HepG2 (cell line): ENCODE measurements around the gene TADA2B. TPM values are rescaled to one million over a fixed set of nuclear protein-coding genes. Genes with fewer than 3 reads are reported as not detected.

Experiments
- ATAC-seq: fragments of 200-7000 bp; cut with Tn5 transposase; 3 replicates; pipeline ENCODE4 v1.9.1; 2020; ENCODE audit warnings: mild to moderate bottlenecking, moderate library complexity
- BruUV-seq: library from RNA; stranded (reverse); fragments of 400-500 nt; replicated peaks from 2 replicates; lab custom pipeline; 2021; lab: Mats Ljungman, UMichigan
- CTCF ChIA-PET: fragments of 300-600 bp; formaldehyde crosslinking; extraction: SDS; loops from one replicate; lab custom pipeline; 2021; ENCODE audit warnings: low total read pairs, inconsistent platforms, low intra/inter-chr PET ratio; lab: Yijun Ruan, JAX
- POLR2A ChIA-PET: fragments of 350-600 bp; sonication (Branson Sonifier 250); formaldehyde crosslinking; loops from one replicate; lab custom pipeline; 2020; ENCODE audit warnings: antibody characterized with exemption, inconsistent platforms; lab: Yijun Ruan, JAX
- DNase-seq: peaks from one replicate; pipeline ENCODE4 v3.0.0-alpha.2; 2015; ENCODE audit warnings: low spot score
- FAIRE-seq: peaks from 3 replicates; lab custom pipeline; 2011; peaks lifted over from hg19 to GRCh38; lab: Jason Lieb, UNC
- H2AFZ ChIP-seq: one replicate; pipeline ENCODE4 v1.6.1; 2011; ENCODE audit warnings: low read length, inconsistent platforms
- H3K27ac ChIP-seq: fragments of 300-600 bp; 3 replicates; pipeline ENCODE4 v1.8.0; 2011; ENCODE audit warnings: mixed run types, mild to moderate bottlenecking, mixed read lengths, low read length, inconsistent platforms; ENCODE audit not compliant: insufficient read depth; ENCODE audit errors: extremely low read length
- H3K27me3 ChIP-seq, 2 experiments: fragments of 200-600 bp in 1 of 2; 2 replicates in 1 of 2; 3 replicates in 1 of 2; pipeline versions ENCODE4 v1.6.0 to v1.8.0; 2011; ENCODE audit warnings: low read length in 2 of 2, mild to moderate bottlenecking in 2 of 2, moderate library complexity in 2 of 2, inconsistent platforms in 1 of 2; ENCODE audit not compliant: insufficient read depth in 2 of 2, control insufficient read depth in 1 of 2
- H3K36me3 ChIP-seq, 2 experiments: fragments of 200-600 bp in 1 of 2; replicated peaks in 1 of 2; 2 replicates in 1 of 2; 3 replicates in 1 of 2; pipeline versions ENCODE4 v1.5.1 to v1.8.0; 2011; ENCODE audit warnings: low read length in 2 of 2, inconsistent platforms in 1 of 2; ENCODE audit not compliant: insufficient read depth in 2 of 2, control insufficient read depth in 1 of 2
- H3K4me1 ChIP-seq: 2 replicates; pipeline ENCODE4 v1.5.1; 2012; ENCODE audit warnings: low read length, inconsistent platforms; ENCODE audit not compliant: insufficient read depth
- H3K4me2 ChIP-seq: 2 replicates; pipeline ENCODE4 v1.6.0; 2011; ENCODE audit warnings: low read depth, low read length, inconsistent platforms
- H3K4me3 ChIP-seq, 3 experiments: fragments of 200-600 bp in 1 of 3; sonication (generic), shearing (Covaris generic) in 1 of 3; replicated peaks in 1 of 3; 2 replicates each; pipeline ENCODE4 v1.5.1; 2011 to 2016; ENCODE audit warnings: low read length in 3 of 3, inconsistent platforms in 2 of 3, low read depth in 2 of 3, mild to moderate bottlenecking in 2 of 3, control low read depth in 1 of 3, mixed read lengths in 1 of 3; ENCODE audit not compliant: insufficient read depth in 1 of 3
- H3K79me2 ChIP-seq: one replicate; pipeline ENCODE4 v1.6.1; 2011; ENCODE audit warnings: low read length, inconsistent platforms; ENCODE audit not compliant: insufficient read depth
- H3K9ac ChIP-seq: 2 replicates; pipeline ENCODE4 v1.6.0; 2011; ENCODE audit warnings: mild to moderate bottlenecking, low read depth, low read length, inconsistent platforms; ENCODE audit not compliant: insufficient read depth
- H3K9me3 ChIP-seq: 2 replicates; pipeline ENCODE4 v1.5.1; 2012; ENCODE audit warnings: mild to moderate bottlenecking, low read length
- H4K20me1 ChIP-seq: 2 replicates; pipeline ENCODE4 v1.6.0; 2011; ENCODE audit warnings: inconsistent platforms, mild to moderate bottlenecking, low read length, moderate library complexity; ENCODE audit not compliant: insufficient read depth
- BRCA1 ChIP-seq: sonication (generic); formaldehyde crosslinking; IDR thresholded peaks from 2 replicates; pipeline ENCODE4 v1.4.0; 2020; ENCODE audit warnings: missing genetic modification reagents
- CREB1 ChIP-seq, 2 experiments: fragments of 450-650 bp in 1 of 2; IDR thresholded peaks; 2 replicates each; pipeline ENCODE4 v1.6.1; 2016 to 2017; ENCODE audit warnings: control low read depth in 1 of 2, mild to moderate bottlenecking in 1 of 2, missing compliant biosample characterization in 1 of 2, missing genetic modification characterization in 1 of 2
- GTF3A ChIP-seq: sonication (generic); formaldehyde crosslinking; conservative IDR thresholded peaks from 2 replicates; pipeline ENCODE4 v1.4.0; 2020; ENCODE audit warnings: mild to moderate bottlenecking, missing genetic modification reagents
- KDM5A ChIP-seq: fragments of 200-600 bp; sonication (generic); IDR thresholded peaks from 2 replicates; pipeline ENCODE4 v1.7.0; 2018; ENCODE audit warnings: antibody characterized with exemption, mild to moderate bottlenecking, low read length, borderline replicate concordance
- LBX2 ChIP-seq: sonication (generic); formaldehyde crosslinking; IDR thresholded peaks from 2 replicates; pipeline ENCODE4 v1.5.0; 2020; ENCODE audit warnings: missing genetic modification reagents, mild to moderate bottlenecking, borderline replicate concordance
- MAFK ChIP-seq, 2 experiments: IDR thresholded peaks in 1 of 2; conservative IDR thresholded peaks in 1 of 2; 2 replicates each; pipeline ENCODE4 v1.6.1; 2011; ENCODE audit warnings: improper control_type of control experiment in 2 of 2, low read length in 2 of 2
- TEAD3 ChIP-seq: optimal IDR thresholded peaks from 2 replicates; pipeline ENCODE3; 2016; ENCODE audit warnings: borderline replicate concordance
- WIZ ChIP-seq: sonication (generic); formaldehyde crosslinking; IDR thresholded peaks from 2 replicates; pipeline ENCODE4 v1.5.1; 2020; ENCODE audit warnings: mild to moderate bottlenecking, missing genetic modification reagents
- ZBTB33 ChIP-seq: sonication (generic); formaldehyde crosslinking; IDR thresholded peaks from 2 replicates; pipeline ENCODE4 v1.4.0; 2020; ENCODE audit warnings: missing genetic modification reagents
- ZGPAT ChIP-seq: IDR thresholded peaks from 2 replicates; pipeline ENCODE4 v1.6.1; 2016; ENCODE audit warnings: mild to moderate bottlenecking
- ZNF263 ChIP-seq: sonication (generic); formaldehyde crosslinking; IDR thresholded peaks from 2 replicates; pipeline ENCODE4 v1.4.0; 2020; ENCODE audit warnings: missing genetic modification reagents
- ZNF333 ChIP-seq: sonication (generic); formaldehyde crosslinking; IDR thresholded peaks from 2 replicates; pipeline ENCODE4 v1.4.0; 2020; ENCODE audit warnings: mild to moderate bottlenecking, missing genetic modification reagents, borderline replicate concordance
- ZSCAN22 ChIP-seq: sonication (generic); formaldehyde crosslinking; IDR thresholded peaks from 2 replicates; pipeline ENCODE4 v1.4.0; 2020; ENCODE audit warnings: mild to moderate bottlenecking, missing genetic modification reagents
- WGBS: methylation state at CpG from one replicate; pipeline ENCODE4 v1.1.6; 2017; ENCODE audit warnings: low lambda C conversion rate; 5-methylcytosine and 5-hydroxymethylcytosine counted together
- in situ Hi-C: cut with HindIII; loops from 2 replicates; pipeline ENCODE4 v1.10.0; 2017; ENCODE audit warnings: low pct_unique_long_range_greater_than_20kb; ENCODE audit not compliant: extremely low pct_ligation_motif_present
- intact Hi-C: fragments of 100-400 bp; cut with micrococcal nuclease; formaldehyde crosslinking; loops from one replicate; pipeline ENCODE4 v1.10.0; 2022; ENCODE audit not compliant: unreplicated experiment
- polyA plus RNA-seq, 8 experiments: library from polyadenylated mRNA; depleted of rRNA in 3 of 8; stranded (reverse) in 7 of 8; unstranded in 1 of 8; fragments of >200 nt; fragmentation: Illumina TruSeq in 4 of 8; extraction: Trizol in 4 of 8; gene quantifications; 2 replicates each; pipeline versions ENCODE4 v1.2.1 to v1.2.3, GENCODE V29; 2011 to 2016; ENCODE audit warnings: low read depth in 4 of 8, missing spikeins in 1 of 8, mixed read lengths in 1 of 8; ENCODE audit not compliant: insufficient read depth in 1 of 8
- total RNA-seq, 5 experiments: library from RNA; depleted of rRNA; stranded (reverse); fragments of >200 nt; fragmentation: Illumina TruSeq; extraction: Trizol; gene quantifications; 2 replicates each; pipeline ENCODE4 v1.2.3, GENCODE V29; 2016; ENCODE audit warnings: low read depth in 1 of 5
- TF ChIP-seq, protein P1 (sequence below): sonication (generic); formaldehyde crosslinking; IDR thresholded peaks from 2 replicates; pipeline ENCODE4 v1.4.0; 2020; ENCODE audit warnings: mild to moderate bottlenecking, missing genetic modification reagents, borderline replicate concordance

The TADA2B gene
- total and polyA plus RNA-seq, 2 of the 13 experiments (the other 11 are each of a cell fraction or from before 2014, with no cell fraction given) = 4.6 to 8.9 TPM

DNA sequence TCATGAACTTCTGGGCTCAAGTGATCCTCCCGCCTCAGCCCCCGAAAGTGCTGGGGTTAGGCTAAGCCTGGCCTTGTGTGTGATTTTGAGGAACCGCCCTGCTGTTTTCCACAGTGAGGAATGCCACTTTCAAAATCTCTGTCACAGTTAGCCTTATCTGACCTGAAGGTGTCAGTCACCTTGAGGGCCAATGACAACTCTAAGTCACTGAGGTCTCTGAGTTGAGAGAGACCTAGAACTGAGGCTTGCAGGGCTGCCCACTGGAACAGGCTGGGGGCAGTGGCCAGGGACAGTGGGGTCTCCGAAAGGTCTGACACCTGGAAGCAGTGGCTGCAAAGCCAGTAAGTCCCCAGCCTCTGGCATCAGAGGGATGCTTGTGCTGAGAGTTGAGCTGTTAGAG is 6.1 kb downstream of the TADA2B start:
- peaks cover 12% of the 10 kb centered on the region in 2 experiments; a peak in 4 of 5 replicates for H3K36me3 ChIP-seq
- 0 out of 2 replicates have a peak, but pooled peaks cover 16% of the 10 kb centered on the region for H4K20me1 ChIP-seq
- in situ Hi-C loops (no loop called here), intact Hi-C loops (loop anchor here (10.0 kb wide), 1 partner anchor 144 kb away; the partner anchor contains the start of gene TBC1D14)
- POLR2A ChIA-PET = no interaction called here
- no peaks in the 10 kb centered on the region for H3K27me3 ChIP-seq
- TF ChIP-seq, protein P1, sequence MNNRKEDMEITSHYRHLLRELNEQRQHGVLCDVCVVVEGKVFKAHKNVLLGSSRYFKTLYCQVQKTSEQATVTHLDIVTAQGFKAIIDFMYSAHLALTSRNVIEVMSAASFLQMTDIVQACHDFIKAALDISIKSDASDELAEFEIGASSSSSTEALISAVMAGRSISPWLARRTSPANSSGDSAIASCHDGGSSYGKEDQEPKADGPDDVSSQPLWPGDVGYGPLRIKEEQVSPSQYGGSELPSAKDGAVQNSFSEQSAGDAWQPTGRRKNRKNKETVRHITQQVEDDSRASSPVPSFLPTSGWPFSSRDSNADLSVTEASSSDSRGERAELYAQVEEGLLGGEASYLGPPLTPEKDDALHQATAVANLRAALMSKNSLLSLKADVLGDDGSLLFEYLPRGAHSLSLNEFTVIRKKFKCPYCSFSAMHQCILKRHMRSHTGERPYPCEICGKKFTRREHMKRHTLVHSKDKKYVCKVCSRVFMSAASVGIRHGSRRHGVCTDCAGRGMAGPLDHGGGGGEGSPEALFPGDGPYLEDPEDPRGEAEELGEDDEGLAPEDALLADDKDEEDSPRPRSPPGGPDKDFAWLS (CRISPR knock-in tag) = no peak
- TF ChIP-seq KDM5A = no peak
- TF ChIP-seq CREB1 (IDR thresholded peaks at IDR 0.05) = no peak
- TF ChIP-seq CREB1 (CRISPR knock-in tag; IDR thresholded peaks at IDR 0.05) = no peak
- TF ChIP-seq MAFK (conservative IDR thresholded peaks at IDR 0.05 in 1 of 2, IDR thresholded peaks at IDR 0.05 in 1 of 2; ENCODE audit: low read length in 2 of 2) = no peak
- no peak for TF ChIP-seq ZBTB33 (CRISPR knock-in tag)
- TF ChIP-seq ZNF333 (CRISPR knock-in tag) = no peak
- TF ChIP-seq ZNF263 = no peak
- no peak for TF ChIP-seq ZGPAT (CRISPR knock-in tag)
- TF ChIP-seq BRCA1 (CRISPR knock-in tag) = no peak
- no peak for TF ChIP-seq GTF3A
- TF ChIP-seq ZSCAN22 (CRISPR knock-in tag) = no peak
- no peak for TF ChIP-seq WIZ (CRISPR knock-in tag)
- no peak for TF ChIP-seq LBX2
- TF ChIP-seq TEAD3 = no peak
- CTCF ChIA-PET = no interaction called here
- 98% methylated on average over 4 of the region's 4 CpGs for WGBS
- ATAC-seq (no peak), FAIRE-seq (no peak), DNase-seq (no peak)
- peaks cover 27% of the 10 kb centered on the region for H3K4me1 ChIP-seq
- H2AFZ ChIP-seq = no peak overlapping the region
- H3K79me2 ChIP-seq = peaks cover 44% of the 10 kb centered on the region
- H3K27ac ChIP-seq = no peak overlapping the region
- H3K9ac ChIP-seq = no peak overlapping the region
- H3K4me2 ChIP-seq = no peak overlapping the region
- no TSS peak for BruUV-seq
- H3K4me3 ChIP-seq = no peak overlapping the region
- no peaks in the 10 kb centered on the region for H3K9me3 ChIP-seq
